Measurements from ENCODE around the gene ITSN2.
"Not testable (repeated sequence)": the region's sequence is repeated elsewhere in the genome, so short reads cannot be mapped to it uniquely, and the experiment has no call there.

The ITSN2 gene

GRCh38 chr2:24362253-24362652, 1.9 kb upstream of the ITSN2 start:
- DNase-seq: no peak

DNA sequence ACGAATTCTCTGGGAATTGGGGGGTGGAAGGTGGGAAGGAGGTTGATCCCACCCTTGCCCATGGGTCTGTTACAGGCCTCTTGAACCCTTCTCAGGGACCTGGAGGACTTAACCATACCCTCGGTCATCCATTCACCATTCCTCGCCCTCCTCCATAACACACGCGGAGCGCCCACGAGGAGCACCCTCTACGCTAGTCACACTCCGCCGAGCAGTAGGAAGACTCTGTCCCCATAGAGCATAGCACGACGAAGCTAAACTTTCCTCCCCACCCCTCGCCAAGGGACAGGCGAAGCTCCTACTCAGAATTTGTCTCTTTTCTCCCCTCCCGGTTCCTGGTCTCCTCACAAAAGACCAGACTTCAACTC, 611 bp upstream of the ITSN2 start:
- DNase-seq: no peak

GRCh38 chr2:24359129-24360049, 947 bp downstream of the ITSN2 start:
- DNase-seq: no peak

GRCh38 chr2:24357767-24358166, 2.6 kb downstream of the ITSN2 start:
- not testable (repeated sequence) for DNase-seq

DNA sequence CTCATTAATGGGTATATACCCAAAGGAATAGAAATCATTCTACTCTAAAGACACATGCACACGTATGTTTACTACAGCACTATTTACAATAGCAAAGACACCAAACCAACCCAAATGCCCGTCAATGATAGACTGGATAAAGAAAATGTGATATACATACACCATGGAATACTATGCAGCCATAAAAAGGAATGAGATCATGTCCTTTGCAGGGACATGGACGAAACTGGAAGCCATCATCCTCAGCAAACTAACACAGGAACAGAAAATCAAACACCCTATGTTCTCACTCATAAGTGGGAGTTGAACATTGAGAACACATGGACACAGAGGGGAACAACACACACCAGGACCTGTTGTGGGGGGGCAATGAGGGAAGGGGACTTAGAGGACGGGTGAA, 3.2 kb downstream of the ITSN2 start:
- DNase-seq: not testable (repeated sequence)

DNA sequence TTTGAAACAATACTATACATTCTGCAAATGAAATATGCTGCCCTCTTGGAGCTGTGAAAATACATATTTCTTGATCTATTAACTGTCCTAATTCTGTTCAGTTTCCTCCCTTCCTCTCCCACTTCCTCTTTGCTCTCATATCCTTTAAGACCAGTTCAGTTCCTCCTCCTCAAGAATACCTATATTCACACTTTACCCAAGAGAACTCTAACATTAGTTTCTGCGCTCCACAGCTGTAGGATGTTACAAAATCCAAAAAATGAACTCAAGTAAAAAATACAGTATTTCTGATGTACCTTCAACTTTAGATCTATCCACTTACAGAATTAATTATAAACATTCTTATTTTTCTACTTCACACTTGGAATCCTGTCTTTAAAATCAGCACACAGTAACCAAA, 5.4 kb downstream of the ITSN2 start:
- DNase-seq: no peak

GRCh38 chr2:24354395-24354794, 5.9 kb downstream of the ITSN2 start:
- no peak for DNase-seq

- no peak for DNase-seq
Measured at GRCh38 chr2:24353973-24354372, 6.4 kb downstream of the ITSN2 start.

DNA sequence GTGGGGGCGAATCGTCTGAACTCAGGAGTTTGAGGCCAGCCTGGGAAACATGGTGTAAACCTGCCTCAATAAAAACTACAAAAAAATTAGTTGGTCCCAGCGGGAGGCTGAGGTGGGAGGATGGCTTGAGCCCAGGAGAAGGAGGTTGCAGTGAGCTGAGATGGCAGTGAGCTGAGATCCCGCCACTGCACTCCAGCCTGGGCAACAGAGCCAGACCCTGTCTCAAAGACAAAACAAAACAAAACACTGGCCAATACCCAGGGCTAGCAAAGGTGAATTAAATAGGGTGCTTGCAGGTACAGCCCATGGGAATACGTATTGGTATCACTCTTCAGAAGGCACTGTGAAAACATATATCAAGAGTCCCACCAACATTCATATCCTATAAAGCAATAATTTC, 7.0 kb downstream of the ITSN2 start:
- no peak for DNase-seq

GRCh38 chr2:24352664-24353063, 7.7 kb downstream of the ITSN2 start:
- no peak for DNase-seq

- no peak for DNase-seq
Measured at GRCh38 chr2:24351981-24352380, 8.4 kb downstream of the ITSN2 start.

DNA sequence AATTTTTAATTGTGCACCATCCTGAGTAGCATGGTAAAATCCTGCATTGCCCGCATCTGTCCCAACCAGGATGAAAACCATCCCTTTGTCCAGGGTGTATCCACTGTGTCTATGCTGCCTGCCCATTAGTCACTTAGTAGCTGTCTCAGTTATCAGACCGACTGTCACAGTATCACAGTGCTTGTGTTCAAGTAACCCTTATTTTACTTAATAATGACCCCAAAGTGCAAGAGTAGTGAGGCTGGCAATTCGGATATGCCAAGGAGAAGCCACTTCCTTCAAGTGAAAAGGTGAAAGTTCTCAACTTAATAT, 8.8 kb downstream of the ITSN2 start:
- no peak for DNase-seq

DNA sequence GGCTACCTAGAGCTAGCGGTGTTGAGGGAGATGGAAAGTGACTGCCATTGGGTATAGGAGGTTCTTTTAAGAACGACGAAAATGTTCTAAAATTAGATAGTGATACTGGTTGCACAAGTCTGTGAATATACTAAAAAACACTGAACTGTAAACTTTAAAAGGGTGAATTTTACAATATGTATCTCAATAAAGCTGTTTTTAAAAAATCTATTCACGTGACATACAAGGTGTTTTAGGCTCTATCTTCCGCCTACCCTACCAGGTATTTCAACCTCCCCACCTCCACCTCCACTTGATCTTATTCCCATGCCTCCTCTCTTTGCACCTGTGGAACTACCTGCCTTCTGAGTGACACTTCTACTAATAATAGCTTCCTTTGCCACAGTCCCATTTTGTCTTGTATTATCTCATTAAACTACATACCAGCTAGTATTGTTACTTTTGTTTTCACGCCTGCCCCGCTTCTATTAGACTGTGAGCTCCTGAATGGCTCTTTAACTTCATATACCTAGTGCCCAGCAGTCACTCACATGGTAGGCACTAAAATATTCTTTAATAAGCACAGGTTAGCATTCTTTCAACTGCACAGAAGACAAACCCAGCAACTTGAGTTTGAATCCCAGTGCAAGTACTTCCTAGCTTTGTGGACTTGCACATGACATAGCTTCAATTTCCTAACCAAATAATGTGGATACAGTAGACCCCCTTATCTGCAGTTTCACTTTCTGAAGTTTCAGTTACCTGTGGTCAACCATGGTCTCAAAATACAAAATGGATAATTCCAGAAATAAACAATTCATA, 9.3 kb downstream of the ITSN2 start:
- DNase-seq: no peak

DNA sequence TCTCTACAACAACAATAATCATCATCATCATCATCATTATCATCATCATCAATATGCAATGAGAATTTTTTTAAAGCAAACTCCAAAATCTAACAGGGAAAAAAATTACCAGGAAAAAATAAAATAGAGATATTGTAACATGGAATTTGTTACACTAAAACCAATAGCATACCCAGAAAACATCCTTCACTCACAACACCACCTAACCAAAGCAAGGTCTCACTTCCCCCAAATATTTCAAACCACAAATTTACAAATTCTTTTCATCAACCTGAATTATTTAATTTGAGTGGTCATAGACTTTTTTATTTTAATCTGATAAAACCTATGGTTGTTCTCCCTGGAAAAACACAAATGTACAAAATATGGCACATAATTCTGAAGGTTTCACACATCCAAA, 11.2 kb downstream of the ITSN2 start:
- DNase-seq: no peak

GRCh38 chr2:24345937-24346336, 14.4 kb downstream of the ITSN2 start:
- DNase-seq: no peak

GRCh38 chr2:24343225-24343882, 17.0 kb downstream of the ITSN2 start:
- DNase-seq: no peak

DNA sequence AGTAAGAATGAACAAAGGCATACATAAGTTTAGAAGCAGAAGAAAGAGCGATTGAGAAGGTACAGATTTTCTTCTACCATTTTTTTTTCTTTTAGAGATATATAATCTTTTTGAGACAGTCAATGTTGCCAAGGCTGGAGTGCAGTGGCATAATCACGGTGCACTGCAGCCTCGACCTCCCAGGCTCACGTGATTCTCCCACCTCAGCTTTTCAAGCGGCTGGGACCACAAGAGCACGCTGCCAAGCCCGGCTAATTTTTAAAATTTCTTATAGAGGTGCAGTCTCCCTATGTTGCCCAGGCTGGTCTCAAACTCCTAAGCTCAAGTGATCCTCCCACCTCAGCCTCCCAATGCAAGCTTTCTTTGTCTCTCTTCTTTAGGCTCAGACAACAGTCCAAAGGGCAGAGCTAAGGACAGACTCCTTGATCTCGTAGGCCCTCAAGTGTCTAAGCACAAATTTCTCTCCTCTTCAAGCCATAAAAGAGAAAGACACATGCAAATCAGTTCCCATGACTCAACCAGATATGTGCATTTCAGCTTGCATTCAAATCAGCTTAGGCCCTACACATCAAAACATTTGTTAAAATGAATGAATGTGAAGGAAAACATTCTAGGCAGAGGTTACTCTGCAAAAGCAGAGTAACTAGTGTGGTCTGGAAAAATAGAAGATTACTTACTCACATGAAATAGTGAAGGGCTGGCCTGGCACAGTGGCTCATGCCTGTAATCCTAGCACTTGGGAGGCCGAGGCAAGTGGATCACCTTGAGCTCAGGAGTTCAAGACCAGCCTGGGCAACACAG, 18.0 kb downstream of the ITSN2 start:
- DNase-seq: peak; percentile 10

GRCh38 chr2:24339856-24340262, 20.5 kb downstream of the ITSN2 start:
- no peak for DNase-seq

DNA sequence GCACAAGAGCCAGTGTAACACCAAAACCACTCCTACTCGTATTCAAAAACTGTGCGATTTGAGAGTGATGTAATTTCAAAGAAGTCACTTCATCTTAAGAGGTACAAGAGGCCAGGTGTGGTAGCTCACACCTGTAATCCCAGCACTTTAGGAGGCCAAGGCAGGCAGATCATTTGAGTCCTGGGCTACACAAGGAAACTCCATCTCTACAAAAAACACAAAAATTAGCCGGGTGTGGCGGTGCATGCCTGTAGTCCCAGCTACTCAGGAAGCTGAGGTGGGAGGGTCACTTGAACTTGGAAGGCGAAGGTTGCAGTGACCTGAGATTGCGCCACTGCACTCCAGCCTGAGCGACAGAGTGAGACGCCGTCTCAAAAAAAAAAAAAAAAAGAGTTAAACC, 21.2 kb downstream of the ITSN2 start:
- DNase-seq: not testable (repeated sequence)

- DNase-seq: no peak
Measured at GRCh38 chr2:24337890-24338289, 22.4 kb downstream of the ITSN2 start.

GRCh38 chr2:24336811-24337210, 23.5 kb downstream of the ITSN2 start:
- DNase-seq: no peak

GRCh38 chr2:24334245-24334633, 26.1 kb downstream of the ITSN2 start:
- DNase-seq: no peak

All from HCEC 1CT (cell line).